HG03571 (cell line): Measurements from ENCODE around the gene MLYCD.

ENCODE experiments used
- ATAC-seq: cut with Tn5 transposase; IDR thresholded peaks from one replicate; pipeline ENCODE4 v1.9.1; 2021; ENCODE audit not compliant: unreplicated experiment

The MLYCD gene

GRCh38 chr16:83968891-83969649 is 70.2 kb downstream of the MLYCD start:
- ATAC-seq = no peak

- ATAC-seq = no peak
These were observed 71.0 kb downstream of the MLYCD start for GRCh38 chr16:83969771-83970429.

- ATAC-seq = no peak
These were observed 71.5 kb downstream of the MLYCD start for GRCh38 chr16:83970430-83970815.

- no peak for ATAC-seq
These were observed 72.5 kb downstream of the MLYCD start for GRCh38 chr16:83971165-83972130.

GRCh38 chr16:83972256-83973008 is 73.5 kb downstream of the MLYCD start:
- no peak for ATAC-seq

- ATAC-seq = no peak
These were observed 74.2 kb downstream of the MLYCD start for GRCh38 chr16:83973077-83973476.

GRCh38 chr16:83973581-83974385 is 74.9 kb downstream of the MLYCD start:
- no peak for ATAC-seq

GRCh38 chr16:83974475-83974874 is 75.6 kb downstream of the MLYCD start:
- no peak for ATAC-seq

- ATAC-seq = no peak
These were observed 76.8 kb downstream of the MLYCD start for GRCh38 chr16:83975590-83976260.
